Activated T-helper 17 cell treated with anti-CD3 and anti-CD28 coated beads, Interleukin-2, amount 50 U/mL, for 72 hours (primary cell): Measurements from ENCODE around the gene EPHA10. TPM values are rescaled to one million over a fixed set of nuclear protein-coding genes. Genes with fewer than 3 reads are reported as not detected.

ENCODE experiments used
- ATAC-seq: fragments of 150-1000 bp; cut with Tn5 transposase; replicated peaks from 2 replicates; pipeline ENCODE4 v1.10.0; 2021; ENCODE audit warnings: mild to moderate bottlenecking, moderate library complexity
- H3K27ac Mint-ChIP-seq: one replicate; pipeline ENCODE4 v1.8.0; 2022; ENCODE audit warnings: mixed read lengths
- H3K27me3 Mint-ChIP-seq: one replicate; pipeline ENCODE4 v1.8.0; 2022; ENCODE audit warnings: mixed read lengths
- H3K36me3 Mint-ChIP-seq: one replicate; pipeline ENCODE4 v1.8.0; 2022; ENCODE audit warnings: low read depth, mild to moderate bottlenecking, mixed read lengths
- H3K4me1 Mint-ChIP-seq: one replicate; pipeline ENCODE4 v1.8.0; 2022; ENCODE audit warnings: mixed read lengths
- H3K4me3 Mint-ChIP-seq: one replicate; pipeline ENCODE4 v1.8.0; 2022; ENCODE audit warnings: mild to moderate bottlenecking, mixed read lengths
- H3K9me3 Mint-ChIP-seq: one replicate; pipeline ENCODE4 v1.8.0; 2022; ENCODE audit warnings: mixed read lengths
- total RNA-seq, 2 donors: library from RNA; stranded (reverse); gene quantifications; one replicate each; pipeline ENCODE4 v1.2.3, GENCODE V29; 2022

EPHA10 gene
- total RNA-seq, 2 donors from 2014 or later = 1.4 to 1.7 TPM

GRCh38 chr1:37671261-37671660, 93.7 kb downstream of the EPHA10 start:
- Mint-ChIP-seq H3K27ac (no peak overlapping the region), H3K27me3 (peaks cover 12% of the 10 kb centered on the region), H3K9me3 (no peaks in the 10 kb centered on the region), H3K4me1 (peaks cover 10% of the 10 kb centered on the region), H3K4me3 (no peak overlapping the region), H3K36me3 (no peaks in the 10 kb centered on the region)
- no peak for ATAC-seq

DNA sequence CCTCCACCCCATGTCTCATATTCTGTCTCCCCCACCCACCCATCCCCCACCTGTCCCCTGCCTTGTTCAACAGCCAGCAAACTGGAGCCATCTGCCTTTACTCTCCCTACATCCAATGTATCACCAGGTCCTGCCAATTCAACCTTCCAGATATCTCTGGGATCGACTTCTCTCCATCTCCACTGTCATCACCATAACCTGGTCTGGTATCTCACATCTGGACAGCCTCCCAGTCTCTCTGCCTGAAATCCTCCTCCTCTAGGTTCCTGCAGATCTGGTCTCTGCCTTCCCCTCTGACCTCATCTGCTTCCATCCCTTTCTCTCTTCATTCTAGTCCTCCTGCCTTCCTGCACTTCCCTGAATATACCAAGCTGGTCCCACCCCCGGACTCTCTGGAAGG, 94.8 kb downstream of the EPHA10 start:
- Mint-ChIP-seq H3K36me3 (no peaks in the 10 kb centered on the region), H3K4me1 (peaks cover 6% of the 10 kb centered on the region), H3K4me3 (no peak overlapping the region), H3K27me3 (peaks cover 12% of the 10 kb centered on the region), H3K27ac (no peak overlapping the region), H3K9me3 (no peaks in the 10 kb centered on the region)
- no peak for ATAC-seq

DNA sequence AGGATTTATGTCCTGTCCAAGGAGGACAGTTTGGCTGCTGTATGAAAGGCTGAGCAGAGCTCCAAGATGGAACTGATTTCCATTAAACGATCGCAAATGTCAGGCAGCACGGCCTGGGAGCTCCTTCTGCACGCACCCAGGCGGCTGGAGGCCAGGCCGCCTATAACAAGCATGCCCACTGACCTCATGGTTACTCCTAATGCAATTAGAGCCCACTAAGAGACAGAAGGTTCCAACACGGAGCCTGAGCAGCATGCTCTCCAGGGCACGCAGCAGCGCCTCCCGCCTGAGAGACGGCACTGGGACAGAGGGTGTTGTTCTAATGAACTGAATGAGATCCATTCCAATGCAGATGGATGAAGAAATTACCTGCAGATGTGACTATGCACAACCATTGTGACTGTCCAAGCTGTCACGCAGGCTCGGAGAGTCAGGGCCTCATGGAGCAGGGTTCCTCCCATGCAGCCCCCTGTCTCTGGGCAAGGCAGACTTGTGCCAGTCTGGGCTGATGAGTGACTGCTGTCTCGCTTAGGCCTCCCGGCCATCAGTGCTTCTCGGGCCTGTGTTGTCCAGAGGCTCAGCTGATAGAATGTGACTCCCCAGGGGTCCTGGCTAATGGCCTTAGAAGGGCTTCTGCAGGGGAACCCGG, 97.8 kb downstream of the EPHA10 start:
- no peak for ATAC-seq
- H3K4me1 Mint-ChIP-seq = no peaks in the 10 kb centered on the region
- H3K9me3 Mint-ChIP-seq = no peaks in the 10 kb centered on the region
- no peak overlapping the region for H3K4me3 Mint-ChIP-seq
- H3K36me3 Mint-ChIP-seq = no peaks in the 10 kb centered on the region
- no peak overlapping the region for H3K27ac Mint-ChIP-seq
- H3K27me3 Mint-ChIP-seq = peaks cover 9% of the 10 kb centered on the region

DNA sequence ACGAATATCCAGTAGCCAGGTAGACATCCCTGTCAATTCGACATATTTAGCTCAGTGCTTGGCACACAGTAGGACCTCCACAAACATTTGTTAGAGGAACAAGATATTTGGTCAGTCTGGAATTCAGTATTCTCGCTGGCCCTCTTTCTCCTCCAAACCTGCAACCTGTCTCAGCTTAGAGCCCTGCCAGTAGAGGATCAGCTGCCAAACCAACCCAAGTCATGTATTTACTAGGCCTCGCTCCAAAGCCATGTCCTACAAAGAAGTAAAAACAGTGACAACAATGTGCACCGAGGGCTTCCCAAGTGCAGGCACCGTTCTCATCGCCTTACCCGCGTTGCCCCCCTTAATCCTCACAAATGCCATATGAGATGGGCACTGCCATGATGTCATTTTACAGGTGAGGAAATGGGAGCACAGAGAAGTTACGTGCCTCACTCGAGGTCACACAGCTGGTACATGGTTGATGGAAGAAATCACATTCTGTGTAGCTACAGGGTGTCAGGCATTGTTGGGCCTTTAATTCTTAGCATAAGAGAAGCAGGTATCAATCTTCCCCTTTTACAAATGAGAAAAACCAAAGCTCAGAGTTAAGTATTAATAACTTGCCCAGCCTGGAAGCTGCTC, 98.6 kb downstream of the EPHA10 start:
- Mint-ChIP-seq H3K4me3 (no peak overlapping the region), H3K9me3 (no peaks in the 10 kb centered on the region), H3K36me3 (no peaks in the 10 kb centered on the region)

More for the DNA sequence above, 98.6 kb downstream of the EPHA10 start:
- peaks cover 3% of the 10 kb centered on the region for H3K27me3 Mint-ChIP-seq
- no peaks in the 10 kb centered on the region for H3K4me1 Mint-ChIP-seq
- no peak overlapping the region for H3K27ac Mint-ChIP-seq
- ATAC-seq = no peak

Other genes with a start within 250 kb of the EPHA10 start
- 10 to 100 TPM; 26.3 to 31.9 TPM for gene SNIP1, start 210.8 kb downstream of the EPHA10 start, total RNA-seq
- gene DNALI1, start 208.2 kb downstream of the EPHA10 start, total RNA-seq = under 1 TPM in 1 of 2 donors, not detected in 1; 0.37 TPM
- 10 to 100 TPM; 48.8 to 76.6 TPM for gene GNL2, start 169.2 kb downstream of the EPHA10 start, total RNA-seq
- not detected for gene RSPO1, start 130.2 kb downstream of the EPHA10 start, total RNA-seq
- 10 to 100 TPM; 51.2 to 67.5 TPM for gene CDCA8, start 72.6 kb downstream of the EPHA10 start, total RNA-seq
- gene MANEAL, start 28.7 kb upstream of the EPHA10 start, total RNA-seq = 1 to 10 TPM; 3.0 to 5.2 TPM
- gene C1orf122, start 42.7 kb upstream of the EPHA10 start, total RNA-seq = 10 to 100 TPM; 17.7 to 29.4 TPM
- gene YRDC, start 43.1 kb upstream of the EPHA10 start, total RNA-seq = 10 to 100 TPM; 20.1 to 48.3 TPM
- gene MTF1, start 94.5 kb upstream of the EPHA10 start, total RNA-seq = 10 to 100 TPM; 23.5 to 27.2 TPM
- 10 to 100 TPM; 21.6 to 26.9 TPM for gene INPP5B, start 181.9 kb upstream of the EPHA10 start, total RNA-seq
- gene SF3A3, start 224.9 kb upstream of the EPHA10 start, total RNA-seq = 100 to 1,000 TPM in 1 of 2 donors, 10 to 100 TPM in 1; 77.5 to 129 TPM
- gene FHL3, start 240.4 kb upstream of the EPHA10 start, total RNA-seq = 10 to 100 TPM in 1 of 2 donors, 1 to 10 TPM in 1; 8.6 to 15.5 TPM
- 10 to 100 TPM; 41.1 to 60.8 TPM for gene UTP11, start 247.6 kb upstream of the EPHA10 start, total RNA-seq